Measurements from ENCODE around the gene ATP10A.
A peak's percentile ranks its signal among the peaks of the same experiment; 100 is the strongest.

ATP10A gene

GRCh38 chr15:25695875-25696760, 167.0 kb downstream of the ATP10A start:
- DNase-seq (ENCODE audit: low spot score), result peak; percentile 30

DNA sequence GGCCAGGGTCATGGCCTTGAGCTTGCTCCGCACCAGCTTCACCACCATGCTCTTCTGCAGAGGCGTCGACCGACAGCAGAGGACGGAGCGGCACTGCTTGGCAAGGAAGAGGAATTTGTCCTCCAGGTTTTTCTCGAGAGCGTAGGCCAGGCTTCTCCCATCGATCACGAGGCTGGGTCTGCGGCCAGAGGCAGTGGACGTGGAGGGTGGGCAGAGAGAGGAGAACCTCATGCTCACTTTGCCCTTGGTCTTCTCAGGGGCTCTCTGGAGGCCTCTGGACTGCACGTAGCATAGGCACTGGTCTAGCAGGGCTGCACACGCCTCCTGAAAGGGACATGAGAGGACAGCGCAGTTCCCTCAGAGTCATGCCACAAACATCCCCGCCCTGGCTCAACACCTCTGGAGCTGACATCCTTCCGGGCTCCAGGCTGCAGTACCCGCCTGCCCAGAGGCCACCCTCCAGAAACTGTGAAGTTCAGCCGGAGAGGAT, 168.3 kb downstream of the ATP10A start:
- no peak for DNase-seq (ENCODE audit: low spot score)

- DNase-seq (ENCODE audit: low spot score), result no peak
Measured at GRCh38 chr15:25694239-25694584, 168.9 kb downstream of the ATP10A start.

DNA sequence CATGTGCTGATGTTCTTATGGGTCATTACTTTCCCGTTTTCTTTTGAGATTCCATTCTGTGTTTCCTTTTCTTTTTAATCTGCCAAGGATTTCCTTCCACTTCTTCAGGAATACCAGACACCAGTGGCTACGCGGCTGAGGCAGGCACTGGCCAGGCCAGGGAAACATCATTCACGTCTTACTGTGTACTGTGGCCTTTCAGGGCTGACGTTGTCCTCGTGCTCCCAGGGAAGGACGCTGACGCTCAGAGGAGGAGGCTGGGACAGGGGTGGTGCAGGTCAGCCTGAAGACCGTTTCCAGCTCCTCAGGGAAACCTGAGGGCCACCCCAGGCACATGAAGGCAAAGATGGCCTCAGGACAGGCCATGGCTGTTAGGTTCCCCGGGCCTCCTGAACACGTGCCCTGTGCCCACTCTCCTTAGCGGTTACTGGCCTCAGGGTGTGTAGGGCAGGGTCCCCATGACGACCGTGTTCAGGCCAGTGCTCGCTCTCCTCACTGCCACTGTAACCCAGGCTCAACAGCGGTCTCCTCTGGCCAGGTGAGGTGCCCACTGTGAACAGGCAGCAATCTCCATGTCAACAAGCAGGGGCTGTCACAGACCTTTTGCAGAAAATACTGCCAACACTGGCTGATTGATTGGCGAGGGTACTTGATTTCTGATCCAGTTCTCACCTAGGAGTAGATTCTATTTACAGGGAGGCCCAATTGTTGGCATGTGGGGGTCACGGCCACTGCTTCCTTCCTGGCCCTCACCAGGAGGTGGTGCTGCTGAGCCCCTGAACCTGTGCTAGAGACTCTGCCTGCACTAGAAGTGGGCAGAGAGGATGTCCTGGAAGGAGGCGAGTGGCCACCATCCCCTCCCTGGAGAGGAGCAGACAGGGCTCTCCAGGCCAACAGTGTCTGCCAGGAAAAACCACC, 169.5 kb downstream of the ATP10A start:
- DNase-seq (ENCODE audit: low spot score), result no peak

GRCh38 chr15:25691544-25692430, 171.3 kb downstream of the ATP10A start:
- no peak for DNase-seq (ENCODE audit: low spot score)

DNA sequence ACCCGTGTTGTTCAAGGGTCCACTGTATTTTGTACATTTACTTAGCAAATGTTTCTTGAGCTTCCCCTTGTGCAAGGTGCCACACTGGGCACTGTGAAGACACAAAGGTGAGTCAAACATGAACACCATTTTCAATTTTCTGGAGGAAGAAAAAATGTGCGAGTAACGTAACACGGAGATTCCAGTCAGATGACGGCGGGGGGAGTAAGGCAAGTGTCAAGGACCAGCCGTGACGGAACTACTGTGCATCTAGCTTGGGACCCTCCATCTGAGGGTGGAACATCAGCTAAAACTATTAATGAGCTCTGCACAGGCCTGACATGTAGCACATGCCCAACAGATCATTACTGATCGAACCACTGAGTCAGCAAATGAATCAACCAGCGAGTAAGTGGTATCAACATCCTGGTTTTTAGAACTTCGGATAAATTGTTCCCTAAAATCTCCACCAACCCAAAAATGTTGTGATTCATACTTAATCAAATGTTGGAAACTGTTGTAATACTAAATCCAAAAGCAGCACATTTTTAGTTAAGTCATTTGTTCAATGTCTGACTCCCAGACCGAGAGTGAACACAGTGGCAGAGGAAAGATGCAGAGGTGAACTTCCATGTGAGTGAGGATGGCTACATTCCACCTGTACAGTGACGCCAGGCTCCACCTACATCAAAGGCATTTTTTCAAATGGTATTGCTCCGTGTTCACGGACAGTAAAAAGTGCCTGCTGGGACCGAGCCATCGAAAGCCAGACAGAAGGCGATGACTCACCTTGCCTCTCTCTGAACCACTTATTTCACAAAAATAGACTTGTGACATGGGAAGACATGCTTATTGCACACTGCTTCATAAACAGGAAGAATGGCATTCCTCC, 172.2 kb downstream of the ATP10A start:
- no peak for DNase-seq (ENCODE audit: low spot score)

DNA sequence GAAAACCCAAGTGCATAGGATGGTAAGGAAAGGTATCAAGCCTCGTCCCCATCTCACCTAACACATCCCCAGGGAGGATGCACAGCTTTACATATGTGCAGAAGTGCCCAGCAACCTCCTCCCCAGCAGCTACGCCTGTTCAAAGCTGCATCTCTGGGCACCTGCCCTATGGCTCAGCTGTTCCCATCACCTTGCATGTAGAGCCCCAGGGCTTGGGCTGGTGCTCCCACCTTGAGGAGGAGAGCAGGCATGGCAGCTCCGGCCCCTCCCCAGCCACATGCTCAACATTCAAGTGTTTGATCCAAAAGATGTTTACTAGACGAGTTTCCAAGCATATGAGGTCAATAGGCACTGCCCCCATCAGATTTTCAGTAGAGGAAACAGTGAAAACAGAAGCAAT, 173.5 kb downstream of the ATP10A start:
- DNase-seq (ENCODE audit: low spot score), result no peak

- DNase-seq (ENCODE audit: low spot score), result no peak
Measured at GRCh38 chr15:25688166-25688565, 175.0 kb downstream of the ATP10A start.

GRCh38 chr15:25687689-25688088, 175.4 kb downstream of the ATP10A start:
- no peak for DNase-seq (ENCODE audit: low spot score)

DNA sequence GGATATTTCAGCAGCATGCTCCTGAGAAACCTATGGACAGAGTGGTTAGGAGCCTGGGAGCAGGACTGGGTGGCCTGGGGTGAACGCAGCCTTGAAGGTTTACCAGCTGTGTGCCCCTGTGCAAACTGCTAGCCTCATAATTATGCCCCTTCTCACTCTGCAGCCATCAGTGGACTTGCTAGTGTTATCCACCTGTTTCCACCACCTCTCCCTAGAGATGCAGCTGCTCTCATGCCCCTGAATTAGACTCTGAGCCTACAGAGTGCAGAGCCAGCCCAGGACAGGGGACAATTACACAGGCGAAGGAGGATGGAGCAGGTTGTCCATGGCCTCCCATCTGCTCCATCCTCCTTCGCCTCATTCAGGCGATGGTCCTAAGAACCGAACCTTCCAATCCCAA, 175.9 kb downstream of the ATP10A start:
- no peak for DNase-seq (ENCODE audit: low spot score)

DNA sequence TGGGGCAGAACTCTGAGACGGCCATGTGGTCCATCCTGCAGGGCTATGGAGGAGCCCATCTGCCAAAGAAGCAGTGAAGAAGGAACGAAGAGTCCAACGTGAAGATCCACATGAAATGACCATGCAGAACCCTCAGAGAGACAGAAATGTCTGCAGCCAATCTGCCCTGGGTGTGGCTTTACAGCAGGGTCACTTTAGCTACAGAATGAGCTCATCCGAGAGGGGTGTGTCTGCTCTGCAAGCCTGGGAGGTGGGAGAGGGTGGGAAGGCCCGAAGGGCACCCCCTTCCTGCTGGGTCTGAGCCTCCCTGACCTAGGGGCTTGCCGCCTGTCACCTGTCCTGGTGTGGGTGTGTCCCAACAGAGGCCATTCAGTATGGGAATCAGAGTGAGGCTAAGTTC, 176.3 kb downstream of the ATP10A start:
- DNase-seq (ENCODE audit: low spot score), result no peak

GRCh38 chr15:25684521-25685431, 178.4 kb downstream of the ATP10A start:
- peak; percentile 57 for DNase-seq (ENCODE audit: low spot score)

DNA sequence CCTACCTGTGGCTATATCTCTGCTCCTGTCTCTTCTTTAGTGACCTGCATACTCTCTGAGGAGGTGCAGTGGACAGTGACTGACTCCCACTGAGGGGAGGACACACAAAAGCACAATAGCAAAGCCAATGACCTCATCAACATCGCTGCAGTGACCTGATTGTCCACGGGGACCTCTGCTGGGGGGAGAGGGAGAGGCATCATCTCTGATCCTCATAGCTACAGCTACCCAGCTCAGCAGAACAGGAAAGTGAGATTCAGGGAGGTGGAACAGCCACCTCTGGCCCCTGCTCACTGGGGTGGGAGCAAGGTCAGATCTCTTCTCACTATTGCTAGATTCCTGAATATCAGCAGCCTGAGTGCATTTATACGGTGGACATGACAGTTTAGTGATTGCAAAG, 179.2 kb downstream of the ATP10A start:
- no peak for DNase-seq (ENCODE audit: low spot score)

GRCh38 chr15:25683415-25683814, 179.7 kb downstream of the ATP10A start:
- no peak for DNase-seq (ENCODE audit: low spot score)

DNA sequence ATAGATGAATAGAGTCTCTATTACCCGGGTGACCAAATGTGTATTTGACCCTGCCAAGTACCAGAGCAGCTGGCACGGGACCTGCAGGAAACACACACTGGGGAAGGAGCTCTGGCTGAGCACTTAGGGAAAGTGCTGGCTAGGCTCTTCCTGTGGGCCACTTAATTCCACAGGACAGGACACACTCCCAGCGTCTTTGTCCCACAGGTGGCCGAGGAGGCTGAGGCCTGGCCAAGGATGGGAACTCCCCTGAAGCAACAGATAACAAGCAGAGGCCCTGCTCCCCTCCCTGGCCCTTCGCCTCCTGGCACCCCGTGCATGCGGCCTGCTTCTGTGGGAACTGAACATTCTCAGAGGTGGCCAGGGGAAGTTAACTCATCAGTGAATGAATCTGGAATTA, 180.8 kb downstream of the ATP10A start:
- no peak for DNase-seq (ENCODE audit: low spot score)

GRCh38 chr15:25680686-25681025, 182.5 kb downstream of the ATP10A start:
- no peak for DNase-seq (ENCODE audit: low spot score)

DNA sequence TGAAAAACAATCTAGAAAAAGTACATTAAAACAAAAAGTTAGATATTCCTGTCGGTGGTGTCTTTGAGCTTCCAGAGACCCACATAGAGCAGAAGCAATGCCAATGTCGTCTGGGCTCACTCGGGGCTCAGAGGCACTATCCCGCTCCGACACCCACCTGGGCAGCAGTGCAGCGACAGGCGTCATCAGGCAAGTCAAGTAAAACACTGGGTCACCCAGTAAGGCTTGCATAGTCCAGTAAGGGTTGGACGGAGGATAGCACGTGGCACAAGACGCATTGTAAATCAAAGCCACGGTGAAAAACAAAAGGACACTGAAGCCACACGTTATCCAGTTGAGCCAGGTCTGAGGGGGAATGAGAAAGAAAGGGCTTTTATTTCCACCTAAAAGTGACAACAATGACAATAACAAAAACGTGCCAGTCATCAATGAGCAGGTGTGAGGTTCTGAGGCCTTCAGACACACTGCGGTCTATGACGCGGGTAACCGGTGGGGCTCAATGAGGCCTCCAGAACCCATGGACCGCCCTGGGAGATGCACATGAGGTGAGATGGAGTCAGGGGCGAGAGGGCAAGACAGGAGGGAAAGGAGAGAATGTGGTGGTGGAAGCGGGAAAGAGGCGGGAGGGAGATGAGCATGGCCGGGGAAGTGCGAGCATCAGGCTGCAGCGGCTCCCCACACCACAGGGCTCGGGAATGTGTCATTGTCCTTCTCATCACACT, 183.0 kb downstream of the ATP10A start:
- no peak for DNase-seq (ENCODE audit: low spot score)

DNA sequence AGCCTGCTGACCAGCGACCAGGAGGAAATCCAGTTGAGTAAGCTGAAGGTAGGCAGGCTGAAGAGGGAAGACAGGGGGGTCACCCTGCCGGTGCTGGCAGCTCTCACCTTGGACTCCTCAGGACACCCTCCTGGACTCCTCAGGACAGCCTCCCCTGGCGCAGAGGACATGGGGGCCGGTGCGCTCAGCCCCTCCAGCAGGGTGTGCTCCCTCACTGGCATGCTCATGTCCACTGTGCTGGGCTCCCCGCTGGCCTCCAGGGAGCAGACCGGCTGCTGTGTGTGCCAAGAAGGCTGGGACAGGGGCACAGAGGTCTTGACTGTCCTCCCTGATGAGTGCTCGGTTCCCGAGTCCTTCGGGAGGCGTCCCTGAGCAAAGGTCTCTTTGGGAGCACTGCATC, 183.6 kb downstream of the ATP10A start:
- DNase-seq (ENCODE audit: low spot score), result no peak

DNA sequence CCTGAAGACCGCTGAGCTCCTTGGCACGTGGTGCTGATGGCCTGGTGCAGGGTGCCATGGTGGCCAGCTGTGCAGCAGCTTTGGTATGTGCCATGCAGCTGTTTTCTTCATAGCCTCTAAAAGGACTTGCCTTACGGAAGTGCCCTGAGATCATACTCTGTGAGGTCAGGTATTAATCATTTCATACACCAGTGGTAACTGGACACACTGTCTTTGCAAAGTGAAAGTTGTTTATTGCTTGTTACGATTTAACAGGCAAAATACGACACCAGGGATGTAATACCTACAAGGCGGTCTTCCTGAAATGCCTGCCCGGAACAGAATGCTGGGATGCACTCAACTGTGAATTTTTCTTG, 184.6 kb downstream of the ATP10A start:
- DNase-seq (ENCODE audit: low spot score), result no peak
